GM12878 (cell line): ENCODE data around the gene BET1. TPM values are rescaled to one million over a fixed set of nuclear protein-coding genes. Genes with fewer than 3 reads are reported as not detected.

Experiments
- ATAC-seq: fragments of 200-7000 bp; cut with Tn5 transposase; 3 replicates; pipeline ENCODE4 v1.9.1; 2020; ENCODE audit warnings: mild to moderate bottlenecking, moderate library complexity
- BruUV-seq: library from RNA; stranded (reverse); fragments of 400-500 nt; replicated peaks from 2 replicates; lab custom pipeline; 2021; lab: Mats Ljungman, UMichigan
- CTCF ChIA-PET: fragments of 300-600 bp; sonication (Branson Sonifier 250); formaldehyde crosslinking; extraction: SDS; loops from one replicate; lab custom pipeline; 2021; ENCODE audit warnings: inconsistent platforms; lab: Yijun Ruan, JAX
- POLR2A ChIA-PET: fragments of 350-600 bp; formaldehyde crosslinking; extraction: SDS; loops from one replicate; lab custom pipeline; 2021; ENCODE audit warnings: inconsistent platforms; lab: Charles Lee
- RAD21 ChIA-PET: fragments of 300-600 bp; sonication (Branson Sonifier 250); formaldehyde crosslinking; loops from one replicate; lab custom pipeline; 2023; ENCODE audit warnings: antibody characterized with exemption; ENCODE audit not compliant: unreplicated experiment; lab: Charles Lee
- SMC1A ChIA-PET: fragments of 300-600 bp; sonication (Branson Sonifier 250); formaldehyde crosslinking; loops from one replicate; lab custom pipeline; 2023; ENCODE audit not compliant: unreplicated experiment, uncharacterized antibody; lab: Charles Lee
- DNase-seq: peaks from one replicate; pipeline ENCODE4 v3.0.0-alpha.2; 2011; ENCODE audit warnings: low read depth, low spot score
- FAIRE-seq: peaks from 3 replicates; lab custom pipeline; 2011; peaks lifted over from hg19 to GRCh38; lab: Jason Lieb, UNC
- H2AFZ ChIP-seq: 2 replicates; pipeline ENCODE4 v1.6.0; 2011; ENCODE audit warnings: low read depth, low read length, control low read depth; ENCODE audit not compliant: control insufficient read depth
- H3K27ac ChIP-seq: 2 replicates; pipeline ENCODE4 v1.5.1; 2011; ENCODE audit warnings: control low read depth; ENCODE audit not compliant: control insufficient read depth, insufficient read depth
- H3K27me3 ChIP-seq, 2 experiments: replicated peaks in 1 of 2; 2 replicates each; pipeline versions ENCODE4 v1.6.0 to v1.6.1; 2011; ENCODE audit warnings: low read length in 1 of 2; ENCODE audit not compliant: control insufficient read depth in 2 of 2, insufficient read depth in 2 of 2
- H3K36me3 ChIP-seq, 2 experiments: 2 replicates each; pipeline ENCODE4 v1.5.1; 2011; ENCODE audit warnings: low read length in 1 of 2; ENCODE audit not compliant: control insufficient read depth in 2 of 2, insufficient read depth in 2 of 2
- H3K4me1 ChIP-seq: 2 replicates; pipeline ENCODE4 v1.6.1; 2011; ENCODE audit warnings: mild to moderate bottlenecking, low read length, moderate library complexity, mixed read lengths; ENCODE audit not compliant: control insufficient read depth, insufficient read depth
- H3K4me2 ChIP-seq: 2 replicates; pipeline ENCODE4 v1.6.0; 2011; ENCODE audit warnings: control low read depth; ENCODE audit not compliant: control insufficient read depth, insufficient read depth
- H3K4me3 ChIP-seq: fragments of 200-600 bp; sonication (generic); 2 replicates; pipeline ENCODE4 v1.5.1; 2016
- H3K79me2 ChIP-seq: 2 replicates; pipeline ENCODE4 v1.6.0; 2011; ENCODE audit warnings: low read length; ENCODE audit not compliant: control insufficient read depth, insufficient read depth
- H3K9ac ChIP-seq: 2 replicates; pipeline ENCODE4 v1.8.0; 2011; ENCODE audit warnings: low read length, control low read depth, mixed read lengths; ENCODE audit not compliant: control insufficient read depth, insufficient read depth
- H3K9me3 ChIP-seq: replicated peaks from 3 replicates; pipeline ENCODE4 v1.5.1; 2011; ENCODE audit warnings: mild to moderate bottlenecking, low read length; ENCODE audit not compliant: control insufficient read depth, insufficient read depth
- H4K20me1 ChIP-seq: 2 replicates; pipeline ENCODE4 v1.6.0; 2011; ENCODE audit not compliant: control insufficient read depth, insufficient read depth
- ASH2L ChIP-seq: fragments of 300-600, 200-600 bp; sonication (generic); IDR thresholded peaks from 2 replicates; pipeline ENCODE4 v1.6.1; 2017; ENCODE audit warnings: low read depth, mild to moderate bottlenecking, borderline replicate concordance
- ATF3 ChIP-seq: IDR thresholded peaks from 2 replicates; pipeline ENCODE4 v1.6.1; 2011; ENCODE audit warnings: low read depth, mild to moderate bottlenecking, low read length, moderate library complexity, borderline replicate concordance; ENCODE audit errors: extremely low read depth
- DPF2 ChIP-seq: fragments of 450-650 bp; IDR thresholded peaks from 2 replicates; pipeline ENCODE4 v1.6.1; 2017; ENCODE audit warnings: mild to moderate bottlenecking
- NR2F1 ChIP-seq: fragments of 450-650 bp; conservative IDR thresholded peaks from 2 replicates; pipeline ENCODE4 v1.6.1; 2017; ENCODE audit warnings: mild to moderate bottlenecking
- PAX8 ChIP-seq: fragments of 450-650 bp; IDR thresholded peaks from 2 replicates; pipeline ENCODE4 v1.6.1; 2017; ENCODE audit warnings: mild to moderate bottlenecking, moderate library complexity
- POLR2AphosphoS2 ChIP-seq: IDR thresholded peaks from 2 replicates; pipeline ENCODE4 v1.6.1; 2011; ENCODE audit warnings: low read depth, mild to moderate bottlenecking, low read length, improper control_type of control experiment, moderate library complexity
- SIN3A ChIP-seq: IDR thresholded peaks from 2 replicates; pipeline ENCODE4 v1.6.1; 2012; ENCODE audit warnings: low read depth, low read length, improper control_type of control experiment
- SKIL ChIP-seq: fragments of 450-650 bp; IDR thresholded peaks from 2 replicates; pipeline ENCODE4 v1.6.1; 2017; ENCODE audit warnings: mild to moderate bottlenecking, low read depth, inconsistent platforms; ENCODE audit not compliant: poor library complexity, severe bottlenecking
- WGBS: methylation state at CpG from one replicate; pipeline ENCODE4 v1.1.6; 2016; ENCODE audit warnings: low lambda C conversion rate; ENCODE audit not compliant: insufficient replicate concordance, insufficient coverage; ENCODE audit errors: missing lambda C conversion rate; 5-methylcytosine and 5-hydroxymethylcytosine counted together
- in situ Hi-C: fragments of 300-500 bp; cut with MboI; formaldehyde crosslinking; loops from 9 replicates; pipeline ENCODE4 v1.14.3; 2018; ENCODE audit warnings: mixed read lengths
- intact Hi-C: fragments of 100-400 bp; cut with micrococcal nuclease; formaldehyde crosslinking; loops from one replicate; pipeline ENCODE4 v1.14.2; 2022; ENCODE audit not compliant: unreplicated experiment
- polyA plus RNA-seq, 11 experiments: library from polyadenylated mRNA; depleted of rRNA in 4 of 11; unstranded in 6 of 11; stranded (reverse) in 5 of 11; fragments of >200 nt; fragmentation: Nextera tagmentation in 4 of 11; fragmentation: Illumina TruSeq in 1 of 11; extraction: Ambion mirVana in 4 of 11; extraction: Trizol in 1 of 11; gene quantifications; 1 replicate in 1 of 11; 2 replicates in 10 of 11; pipeline versions ENCODE4 v1.2.1 to v1.2.3, GENCODE V29; 2011 to 2016; ENCODE audit warnings: inconsistent platforms in 2 of 11, missing spikeins in 2 of 11, low read depth in 1 of 11
- total RNA-seq, 4 experiments: library from RNA; depleted of rRNA in 3 of 4; stranded (reverse); fragments of >200 nt in 3 of 4; fragmentation: Illumina TruSeq in 1 of 4; extraction: Trizol in 1 of 4; gene quantifications; 2 replicates each; pipeline versions ENCODE4 v1.2.1 to v1.2.3, GENCODE V29; 2013 to 2021

Gene BET1
- total and polyA plus RNA-seq, 10 of the 15 experiments (the other 5 are each of a cell fraction or from before 2014, with no cell fraction given) = 12.5 to 99.5 (median 28.4) TPM

- no peak overlapping the region for H3K4me2 ChIP-seq
- FAIRE-seq (no peak), DNase-seq (no peak)
- H3K4me1 ChIP-seq = no peaks in the 10 kb centered on the region
- 37% methylated on average over 5 of the region's 5 CpGs for WGBS
- ChIA-PET SMC1A (interaction anchor here (1.7 kb wide), 1 partner anchor 141 kb away, joined by 5 read pairs; no protein-coding TSS in a partner anchor), CTCF (no interaction called here)
- no peaks in the 10 kb centered on the region; the same call in 2 of the 3 replicates for H3K9me3 ChIP-seq
- in situ Hi-C loops = no loop called here
- H3K27ac ChIP-seq = no peak overlapping the region
- TF ChIP-seq ATF3 (no peak), ASH2L (no peak), SKIL (no peak), NR2F1 (no peak), DPF2 (no peak), SIN3A (no peak), POLR2AphosphoS2 (no peak), PAX8 (no peak)
- TF ChIP-seq, all 136 proteins: peak for 0
- POLR2A ChIA-PET = no interaction called here
- Histone ChIP-seq H3K36me3 (no peaks in the 10 kb centered on the region), H3K9ac (no peak overlapping the region), H3K79me2 (no peaks in the 10 kb centered on the region), H4K20me1 (no peaks in the 10 kb centered on the region), H3K27me3 (no peaks in the 10 kb centered on the region), H3K4me3 (no peak overlapping the region), H2AFZ (no peak overlapping the region)
- no peak for ATAC-seq
- intact Hi-C loops = no loop called here
- RAD21 ChIA-PET = no interaction called here
- no TSS peak for BruUV-seq
Measured at GRCh38 chr7:93945756-93946535, 58.2 kb downstream of the BET1 start.
